HG02973 (cell line): ENCODE measurements around the gene CAMK2B.

Source experiments
- ATAC-seq: cut with Tn5 transposase; IDR thresholded peaks from one replicate; pipeline ENCODE4 v1.9.1; 2021; ENCODE audit warnings: moderate library complexity; ENCODE audit not compliant: unreplicated experiment

CAMK2B gene

GRCh38 chr7:44287488-44288380, 37.7 kb downstream of the CAMK2B start:
- ATAC-seq = no peak

GRCh38 chr7:44286618-44287487, 38.5 kb downstream of the CAMK2B start:
- no peak for ATAC-seq

- ATAC-seq = no peak
These were observed 39.2 kb downstream of the CAMK2B start for GRCh38 chr7:44286182-44286617.

GRCh38 chr7:44285561-44285960, 39.8 kb downstream of the CAMK2B start:
- ATAC-seq = no peak

GRCh38 chr7:44284881-44285541, 40.4 kb downstream of the CAMK2B start:
- ATAC-seq = no peak

GRCh38 chr7:44284216-44284615, 41.2 kb downstream of the CAMK2B start:
- no peak for ATAC-seq

GRCh38 chr7:44283381-44284211, 41.8 kb downstream of the CAMK2B start:
- ATAC-seq = no peak

GRCh38 chr7:44282601-44283171, 42.7 kb downstream of the CAMK2B start:
- no peak for ATAC-seq

GRCh38 chr7:44281811-44282600, 43.4 kb downstream of the CAMK2B start:
- ATAC-seq = no peak

- no peak for ATAC-seq
These were observed 44.2 kb downstream of the CAMK2B start for GRCh38 chr7:44280993-44281721.

GRCh38 chr7:44280636-44280992, 44.8 kb downstream of the CAMK2B start:
- no peak for ATAC-seq

- ATAC-seq = no peak
These were observed 45.5 kb downstream of the CAMK2B start for GRCh38 chr7:44279731-44280505.

- no peak for ATAC-seq
These were observed 46.1 kb downstream of the CAMK2B start for GRCh38 chr7:44279286-44279685.

GRCh38 chr7:44278451-44279161, 46.8 kb downstream of the CAMK2B start:
- ATAC-seq = no peak

- ATAC-seq = no peak
These were observed 47.5 kb downstream of the CAMK2B start for GRCh38 chr7:44277851-44278250.

GRCh38 chr7:44277391-44277790, 48.0 kb downstream of the CAMK2B start:
- ATAC-seq = no peak

- ATAC-seq = no peak
These were observed 48.7 kb downstream of the CAMK2B start for GRCh38 chr7:44276571-44277221.
